Measurements from ENCODE around the gene GATB.

Gene GATB

GRCh38 chr4:151626751-151627150 is 134.1 kb downstream of the GATB start:
- DNase-seq (ENCODE audit: extremely low spot score, insufficient read length, low read depth): no peak
- no peak for FAIRE-seq

GRCh38 chr4:151626228-151626627 is 134.6 kb downstream of the GATB start:
- no peak for FAIRE-seq
- no peak for DNase-seq (ENCODE audit: extremely low spot score, insufficient read length, low read depth)

GRCh38 chr4:151624626-151625565 is 135.9 kb downstream of the GATB start:
- FAIRE-seq (no peak), DNase-seq (ENCODE audit: extremely low spot score, insufficient read length, low read depth) (no peak)

Measured in GM18507 (cell line).